CD14-positive monocyte (primary cell): ENCODE measurements around the gene STK39. TPM values are rescaled to one million over a fixed set of nuclear protein-coding genes. Genes with fewer than 3 reads are reported as not detected.

Source experiments
- DNase-seq, 3 donors: peaks; one replicate each; pipeline ENCODE4 v3.0.0-alpha.2; 2011 to 2022
- H2AFZ ChIP-seq: 2 replicates; pipeline ENCODE4 v1.6.0; 2012; ENCODE audit warnings: mild to moderate bottlenecking, low read depth, low read length, inconsistent platforms; ENCODE audit not compliant: insufficient read depth, poor library complexity, severe bottlenecking
- H3K27ac ChIP-seq, 2 donors: 1 replicate in 1 of 2; 2 replicates in 1 of 2; pipeline ENCODE4 v1.5.1; 2012 to 2013; ENCODE audit warnings: low read length in 2 of 2, control low read depth in 1 of 2, inconsistent platforms in 1 of 2, low read depth in 1 of 2, mild to moderate bottlenecking in 1 of 2
- H3K27me3 ChIP-seq, 2 donors: one replicate each; pipeline versions ENCODE4 v1.6.0 to v1.6.1; 2011 to 2013; ENCODE audit warnings: low read length in 2 of 2; ENCODE audit not compliant: control insufficient read depth in 2 of 2, insufficient read depth in 2 of 2
- H3K36me3 ChIP-seq, 2 donors: replicated peaks in 1 of 2; 1 replicate in 1 of 2; 2 replicates in 1 of 2; pipeline versions ENCODE4 v1.5.1 to v1.6.1; 2012 to 2013; ENCODE audit warnings: low read length in 2 of 2, control low read depth in 1 of 2, inconsistent platforms in 1 of 2, mild to moderate bottlenecking in 1 of 2; ENCODE audit not compliant: insufficient read depth in 2 of 2, control insufficient read depth in 1 of 2
- H3K4me1 ChIP-seq, 2 donors: 1 replicate in 1 of 2; 2 replicates in 1 of 2; pipeline versions ENCODE4 v1.5.1 to v1.6.1; 2012 to 2013; ENCODE audit warnings: low read length in 2 of 2, control low read depth in 1 of 2, inconsistent platforms in 1 of 2, mild to moderate bottlenecking in 1 of 2, moderate library complexity in 1 of 2; ENCODE audit not compliant: insufficient read depth in 2 of 2, control insufficient read depth in 1 of 2
- H3K4me2 ChIP-seq: replicated peaks from 2 replicates; pipeline ENCODE3; 2012; ENCODE audit warnings: low read length, moderate library complexity, mild to moderate bottlenecking; ENCODE audit not compliant: poor library complexity, severe bottlenecking; ENCODE audit errors: extremely low read depth
- H3K4me3 ChIP-seq, 3 experiments: fragments of 200-600 bp in 1 of 3; sonication (generic) in 1 of 3; replicated peaks in 1 of 3; 1 replicate in 2 of 3; 2 replicates in 1 of 3; pipeline ENCODE4 v1.5.1; 2011 to 2013; ENCODE audit warnings: low read length in 3 of 3, mild to moderate bottlenecking in 3 of 3, control low read depth in 2 of 3, low read depth in 2 of 3, inconsistent platforms in 1 of 3, moderate library complexity in 1 of 3
- H3K79me2 ChIP-seq: 2 replicates; pipeline ENCODE4 v1.6.0; 2012; ENCODE audit warnings: mild to moderate bottlenecking, control low read depth, inconsistent platforms, low read length, moderate library complexity; ENCODE audit not compliant: insufficient read depth
- H3K9ac ChIP-seq: 2 replicates; pipeline ENCODE4 v1.6.0; 2017; ENCODE audit warnings: low read length, mild to moderate bottlenecking; ENCODE audit not compliant: insufficient read depth, poor library complexity, severe bottlenecking
- H3K9me3 ChIP-seq, 2 donors: replicated peaks in 1 of 2; 1 replicate in 1 of 2; 2 replicates in 1 of 2; pipeline versions ENCODE4 v1.5.1 to v1.6.1; 2012 to 2013; ENCODE audit warnings: low read length in 2 of 2, control low read depth in 1 of 2; ENCODE audit not compliant: control insufficient read depth in 1 of 2, insufficient read depth in 1 of 2
- H4K20me1 ChIP-seq: 2 replicates; pipeline ENCODE4 v1.6.0; 2012; ENCODE audit warnings: mild to moderate bottlenecking, low read length, control low read depth, moderate library complexity; ENCODE audit not compliant: insufficient read depth
- H3K27ac Mint-ChIP-seq, 7 donors: one replicate each; pipeline ENCODE4 v1.8.0; 2020; ENCODE audit warnings: mild to moderate bottlenecking in 7 of 7, mixed read lengths in 7 of 7, moderate library complexity in 6 of 7, inconsistent platforms in 2 of 7
- H3K27me3 Mint-ChIP-seq, 3 donors: one replicate each; pipeline ENCODE4 v1.8.0; 2021 to 2022; ENCODE audit warnings: low read depth in 3 of 3, mild to moderate bottlenecking in 3 of 3, mixed read lengths in 3 of 3, moderate library complexity in 3 of 3, inconsistent platforms in 1 of 3
- H3K36me3 Mint-ChIP-seq, 2 donors: one replicate each; pipeline ENCODE4 v1.8.0; 2020; ENCODE audit warnings: mixed read lengths in 2 of 2, inconsistent platforms in 1 of 2, mild to moderate bottlenecking in 1 of 2
- H3K4me1 Mint-ChIP-seq: one replicate; pipeline ENCODE4 v1.8.0; 2020; ENCODE audit warnings: mild to moderate bottlenecking, mixed read lengths
- H3K4me3 Mint-ChIP-seq, 2 donors: one replicate each; pipeline ENCODE4 v1.8.0; 2020; ENCODE audit warnings: mild to moderate bottlenecking in 2 of 2, mixed read lengths in 2 of 2, moderate library complexity in 1 of 2
- H3K9me3 Mint-ChIP-seq, 7 donors: one replicate each; pipeline ENCODE4 v1.8.0; 2020 to 2022; ENCODE audit warnings: mixed read lengths in 7 of 7, mild to moderate bottlenecking in 6 of 7, moderate library complexity in 6 of 7, inconsistent platforms in 2 of 7
- CTCF ChIP-seq: fragments of 200-600 bp; IDR thresholded peaks from one replicate; pipeline ENCODE4 v1.8.0; 2022; ENCODE audit warnings: antibody characterized with exemption, mild to moderate bottlenecking
- WGBS: methylation state at CpG from one replicate; pipeline ENCODE4 v1.1.5; 2013; ENCODE audit warnings: missing lambda C conversion rate; ENCODE audit not compliant: insufficient coverage; 5-methylcytosine and 5-hydroxymethylcytosine counted together
- intact Hi-C, 2 donors: fragments of 100-400 bp; cut with micrococcal nuclease; formaldehyde crosslinking; loops; one replicate each; pipeline versions ENCODE4 v1.15.0 to v1.15.1; 2023
- polyA plus RNA-seq, 3 donors: library from polyadenylated mRNA; depleted of rRNA in 1 of 3; unstranded in 2 of 3; stranded (reverse) in 1 of 3; fragments of 300-500 nt in 2 of 3; fragments of >200 nt in 1 of 3; fragmentation: Illumina TruSeq in 2 of 3; gene quantifications; 1 replicate in 2 of 3; 2 replicates in 1 of 3; pipeline ENCODE4 v1.2.3, GENCODE V29; 2012 to 2021

Gene STK39
- polyA plus RNA-seq, 3 donors = 1.2 to 2.7 (median 2.6) TPM

GRCh38 chr2:168159754-168160585 lies 87.4 kb downstream of the STK39 start:
- Histone ChIP-seq H3K9me3 (no peaks in the 10 kb centered on the region), H3K36me3 (peaks cover 14 to 38% of the 10 kb centered on the region in 2 donors), H3K4me2 (no peak overlapping the region), H3K4me1 (peaks cover 6 to 12% of the 10 kb centered on the region in 2 donors), H2AFZ (no peak overlapping the region), H3K27me3 (no peaks in the 10 kb centered on the region), H3K27ac (no peak overlapping the region), H3K4me3 (no peak overlapping the region), H4K20me1 (no peaks in the 10 kb centered on the region), H3K79me2 (no peaks in the 10 kb centered on the region), H3K9ac (no peak overlapping the region)
- intact Hi-C loops = loop anchor here in 1 of 2 donors (10.0 kb wide), 1 partner anchor 85 kb away; the partner anchor contains the start of gene STK39
- Mint-ChIP-seq H3K9me3 (no peaks in the 10 kb centered on the region), H3K36me3 (peaks cover 34 to 59% of the 10 kb centered on the region in 2 donors), H3K4me1 (peaks cover 17% of the 10 kb centered on the region), H3K27ac (no peak overlapping the region), H3K4me3 (no peak overlapping the region), H3K27me3 (no peaks in the 10 kb centered on the region)
- WGBS = 91% methylated on average over 6 of the region's 8 CpGs
- no peak for DNase-seq
- TF ChIP-seq CTCF = no peak

GRCh38 chr2:168158586-168158985 lies 88.8 kb downstream of the STK39 start:
- Histone ChIP-seq H3K27ac (no peak overlapping the region), H3K27me3 (no peaks in the 10 kb centered on the region), H3K79me2 (no peaks in the 10 kb centered on the region), H3K4me3 (no peak overlapping the region), H3K4me2 (no peak overlapping the region), H2AFZ (no peak overlapping the region), H3K4me1 (peaks cover 6 to 10% of the 10 kb centered on the region in 2 donors), H3K9me3 (no peaks in the 10 kb centered on the region), H4K20me1 (no peaks in the 10 kb centered on the region), H3K36me3 (peaks cover 14 to 43% of the 10 kb centered on the region in 2 donors), H3K9ac (no peak overlapping the region)
- no peaks in the 10 kb centered on the region for H3K27me3 Mint-ChIP-seq
- intact Hi-C loops = no loop called here
- H3K9me3 Mint-ChIP-seq = no peaks in the 10 kb centered on the region
- H3K4me1 Mint-ChIP-seq = peaks cover 16% of the 10 kb centered on the region
- WGBS = no CpG with 5 or more reads among the region's 3 CpGs
- H3K36me3 Mint-ChIP-seq = peaks cover 34 to 50% of the 10 kb centered on the region in 2 donors
- peak overlapping the region in 3 of 7 donors; percentile 7 to 64 (median 18) for H3K27ac Mint-ChIP-seq
- no peak for TF ChIP-seq CTCF
- H3K4me3 Mint-ChIP-seq = no peak overlapping the region
- DNase-seq = peak in 1 of 3 donors; percentile 16
